K562 (cell line): ENCODE results near the gene PCDHGC4. TPM values are rescaled to one million over a fixed set of nuclear protein-coding genes. Genes with fewer than 3 reads are reported as not detected.

ENCODE experiments used
- ATAC-seq: fragments of 200-7000 bp; cut with Tn5 transposase; 3 replicates; pipeline ENCODE4 v1.9.1; 2020; ENCODE audit warnings: moderate library complexity
- BruUV-seq: library from RNA; stranded (reverse); fragments of 400-500 nt; replicated peaks from 2 replicates; lab custom pipeline; 2021; lab: Mats Ljungman, UMichigan
- CTCF ChIA-PET: fragments of 300-600 bp; formaldehyde crosslinking; extraction: SDS; loops from one replicate; lab custom pipeline; 2021; ENCODE audit warnings: low intra/inter-chr PET ratio; lab: Yijun Ruan, JAX
- POLR2A ChIA-PET: fragments of 300-600, 350-650 bp; sonication (Branson Sonifier 250); formaldehyde crosslinking; extraction: SDS; loops from one replicate; lab custom pipeline; 2021; ENCODE audit warnings: antibody characterized with exemption, inconsistent platforms; lab: Yijun Ruan, JAX
- DNase-seq, 4 experiments: peaks; one replicate each; pipeline versions ENCODE4 v3.0.0 to v3.0.0-alpha.2; 2011 to 2018; ENCODE audit warnings: low spot score in 3 of 4, mixed read lengths in 3 of 4; ENCODE audit errors: extremely low read depth in 1 of 4
- FAIRE-seq: peaks from 2 replicates; lab custom pipeline; 2011; peaks lifted over from hg19 to GRCh38; lab: Jason Lieb, UNC
- H2AFZ ChIP-seq: 2 replicates; pipeline ENCODE4 v1.6.0; 2011; ENCODE audit warnings: low read depth, low read length, control low read depth, inconsistent platforms
- H3K27ac ChIP-seq: fragments of 200-600 bp; 3 replicates; pipeline ENCODE4 v1.8.0; 2011; ENCODE audit warnings: low read depth, mild to moderate bottlenecking, control low read depth, inconsistent platforms, low read length, moderate library complexity, mixed read lengths; ENCODE audit errors: extremely low read depth
- H3K27me3 ChIP-seq, 2 experiments: fragments of 300-600 bp in 1 of 2; 2 replicates in 1 of 2; 3 replicates in 1 of 2; pipeline versions ENCODE4 v1.6.0 to v1.8.0; 2011; ENCODE audit warnings: inconsistent platforms in 2 of 2, low read length in 2 of 2, mild to moderate bottlenecking in 1 of 2, mixed read lengths in 1 of 2, moderate library complexity in 1 of 2; ENCODE audit not compliant: control insufficient read depth in 2 of 2, insufficient read depth in 2 of 2
- H3K36me3 ChIP-seq: fragments of 300-600 bp; 3 replicates; pipeline ENCODE4 v1.8.0; 2011; ENCODE audit warnings: mild to moderate bottlenecking, low read length, inconsistent platforms; ENCODE audit not compliant: control insufficient read depth, insufficient read depth
- H3K4me1 ChIP-seq, 2 experiments: fragments of 200-600 bp in 1 of 2; replicated peaks in 1 of 2; 2 replicates in 1 of 2; 3 replicates in 1 of 2; pipeline versions ENCODE4 v1.5.1 to v1.8.0; 2011; ENCODE audit warnings: inconsistent platforms in 2 of 2, low read length in 2 of 2, mild to moderate bottlenecking in 1 of 2, mixed read lengths in 1 of 2, moderate library complexity in 1 of 2; ENCODE audit not compliant: control insufficient read depth in 2 of 2, insufficient read depth in 2 of 2
- H3K4me2 ChIP-seq: 2 replicates; pipeline ENCODE4 v1.6.1; 2011; ENCODE audit warnings: low read length, control low read depth, inconsistent platforms, mixed read lengths; ENCODE audit not compliant: insufficient read depth
- H3K4me3 ChIP-seq: fragments of 200-600 bp; sonication (generic), shearing (Covaris generic); 2 replicates; pipeline ENCODE4 v1.5.1; 2016; ENCODE audit warnings: control low read depth, inconsistent platforms
- H3K79me2 ChIP-seq: fragments of 200-600 bp; 3 replicates; pipeline ENCODE4 v1.8.0; 2011; ENCODE audit warnings: low read length, inconsistent platforms; ENCODE audit not compliant: control insufficient read depth, insufficient read depth
- H3K9ac ChIP-seq, 2 experiments: 2 replicates each; pipeline versions ENCODE4 v1.6.0 to v1.6.1; 2011; ENCODE audit warnings: low read depth in 2 of 2, low read length in 2 of 2, control low read depth in 1 of 2, inconsistent platforms in 1 of 2, mild to moderate bottlenecking in 1 of 2, mixed read lengths in 1 of 2; ENCODE audit not compliant: insufficient read depth in 1 of 2
- H3K9me1 ChIP-seq: one replicate; pipeline ENCODE4 v1.6.0; 2011; ENCODE audit warnings: inconsistent platforms, mild to moderate bottlenecking, low read length, moderate library complexity; ENCODE audit not compliant: control insufficient read depth, insufficient read depth
- H3K9me3 ChIP-seq: replicated peaks from 2 replicates; pipeline ENCODE4 v1.5.1; 2011; ENCODE audit warnings: low read depth, low read length, inconsistent platforms; ENCODE audit not compliant: control insufficient read depth, insufficient read depth
- H4K20me1 ChIP-seq: replicated peaks from 2 replicates; pipeline ENCODE4 v1.6.1; 2011; ENCODE audit warnings: low read length, inconsistent platforms, mixed read lengths; ENCODE audit not compliant: control insufficient read depth, insufficient read depth
- CCNT2 ChIP-seq: IDR thresholded peaks from 2 replicates; pipeline ENCODE4 v1.6.1; 2011; ENCODE audit warnings: borderline replicate concordance, low read depth, mild to moderate bottlenecking, moderate library complexity, mixed read lengths, low read length; ENCODE audit not compliant: insufficient read length; ENCODE audit errors: extremely low read depth
- HDGF ChIP-seq: fragments of 450-650 bp; IDR thresholded peaks from 2 replicates; pipeline ENCODE4 v1.6.1; 2016
- MAZ ChIP-seq, 2 experiments: fragments of 450-650 bp in 1 of 2; sonication (generic) in 1 of 2; formaldehyde crosslinking; IDR thresholded peaks in 1 of 2; conservative IDR thresholded peaks in 1 of 2; 2 replicates each; pipeline versions ENCODE4 v1.4.0 to v1.5.0; 2020; ENCODE audit warnings: mild to moderate bottlenecking in 1 of 2, missing genetic modification reagents in 1 of 2
- PML ChIP-seq: IDR thresholded peaks from 2 replicates; pipeline ENCODE4 v1.6.1; 2012; ENCODE audit warnings: low read length, inconsistent platforms
- SIRT6 ChIP-seq: IDR thresholded peaks from one replicate; pipeline ENCODE4 v1.6.1; 2012; ENCODE audit warnings: low read depth, mild to moderate bottlenecking, control low read depth, inconsistent platforms, low read length, moderate library complexity
- TAF15 ChIP-seq: fragments of 200-400 bp; formaldehyde crosslinking; IDR thresholded peaks from 2 replicates; pipeline ENCODE4 v1.6.1; 2017; ENCODE audit warnings: mild to moderate bottlenecking, low read depth, low read length, moderate library complexity
- ZNF449 ChIP-seq: fragments of 250-450 bp; sonication (Bioruptor Pico); IDR thresholded peaks from 2 replicates; pipeline ENCODE4 v1.8.0; 2022; ENCODE audit warnings: moderate library complexity, mild to moderate bottlenecking, inconsistent platforms
- ZNF79 ChIP-seq: fragments of 250-450 bp; sonication (Bioruptor Pico); IDR thresholded peaks from 2 replicates; pipeline ENCODE4 v1.4.0; 2020; ENCODE audit warnings: low read depth, mild to moderate bottlenecking, moderate library complexity
- WGBS: fragments of 100-300 bp; shearing (Covaris generic); methylation state at CpG from one replicate; pipeline ENCODE4 v1.1.6; 2016; ENCODE audit warnings: low coverage, mixed read lengths; ENCODE audit not compliant: insufficient coverage; ENCODE audit errors: missing lambda C conversion rate; 5-methylcytosine and 5-hydroxymethylcytosine counted together
- in situ Hi-C: fragments of 300-500 bp; cut with MboI; formaldehyde crosslinking; loops from 4 replicates; pipeline ENCODE4 v1.15.0; 2018; ENCODE audit warnings: inconsistent platforms, mixed read lengths
- intact Hi-C: fragments of 100-400 bp; cut with micrococcal nuclease; formaldehyde crosslinking; loops from 2 replicates; pipeline ENCODE4 v1.14.2; 2022
- polyA plus RNA-seq, 8 experiments: library from polyadenylated mRNA; depleted of rRNA in 4 of 8; stranded (reverse) in 5 of 8; unstranded in 3 of 8; fragments of >200 nt; fragmentation: Nextera tagmentation in 2 of 8; fragmentation: Illumina TruSeq in 1 of 8; extraction: Ambion mirVana in 2 of 8; extraction: Trizol in 1 of 8; gene quantifications; 2 replicates each; pipeline versions ENCODE4 v1.2.1 to v1.2.3, GENCODE V29; 2011 to 2014; ENCODE audit warnings: inconsistent platforms in 1 of 8, missing spikeins in 1 of 8
- total RNA-seq, 7 experiments: library from RNA; depleted of rRNA in 6 of 7; stranded (reverse); fragments of >200 nt in 6 of 7; fragmentation: Illumina TruSeq in 2 of 7; extraction: Trizol in 2 of 7; gene quantifications; 2 replicates each; pipeline versions ENCODE4 v1.2.1 to v1.2.3, GENCODE V29; 2011 to 2021; ENCODE audit warnings: low replicate concordance in 1 of 7
- TF ChIP-seq, protein P1 (sequence below): IDR thresholded peaks from 3 replicates; pipeline ENCODE4 v1.6.1; 2011; ENCODE audit warnings: borderline replicate concordance, mild to moderate bottlenecking, moderate library complexity; ENCODE audit not compliant: insufficient read length; ENCODE audit errors: extremely low read depth

PCDHGC4 gene
- total and polyA plus RNA-seq, 9 of the 15 experiments (the other 6 are each of a cell fraction or from before 2014, with no cell fraction given) = 0.05 TPM; not detected in 8

DNA sequence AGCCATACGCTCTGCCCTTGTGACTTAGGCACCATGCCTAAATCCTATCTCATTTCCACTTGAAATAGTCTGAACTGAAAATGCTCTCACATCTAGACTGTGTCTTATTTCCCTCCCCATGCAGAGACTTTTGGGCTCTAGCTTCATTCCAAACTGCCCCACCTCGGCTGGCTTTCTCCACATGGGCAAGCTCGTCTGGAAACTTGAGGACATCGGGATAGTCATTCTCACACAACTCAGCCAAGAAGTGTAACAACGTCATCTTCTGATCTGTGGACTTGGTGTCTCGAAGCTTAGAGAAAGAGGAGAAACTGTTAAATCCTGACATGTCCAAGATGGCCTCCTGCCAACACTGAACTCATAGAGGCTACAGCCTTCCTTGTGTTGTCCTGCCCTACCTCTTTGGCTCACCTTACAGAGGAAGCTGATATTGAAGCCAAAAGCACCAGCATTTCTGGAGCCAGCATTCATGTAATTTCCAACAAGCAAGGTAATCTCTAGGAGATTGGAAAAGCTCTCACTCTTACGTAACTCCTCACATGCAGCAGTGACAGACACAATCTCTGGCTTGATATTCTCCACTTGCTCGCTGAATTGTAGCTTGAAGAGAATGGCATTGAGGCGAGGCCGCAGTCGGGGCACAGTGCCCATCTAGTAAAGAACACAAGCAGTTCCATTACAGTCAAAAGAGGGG is 43.6 kb downstream of the PCDHGC4 start:
- POLR2A ChIA-PET = no interaction called here
- CTCF ChIA-PET = no interaction called here
- DNase-seq (no peak), FAIRE-seq (no peak), ATAC-seq (no peak)
- Histone ChIP-seq H3K79me2 (no peaks in the 10 kb centered on the region), H3K4me2 (no peak overlapping the region), H3K9me1 (no peaks in the 10 kb centered on the region), H3K9ac (no peak overlapping the region), H3K36me3 (peaks cover 99% of the 10 kb centered on the region), H4K20me1 (no peaks in the 10 kb centered on the region; the same call in 1 of the 2 replicates), H2AFZ (no peak overlapping the region), H3K4me1 (peaks cover 0 to 2% of the 10 kb centered on the region in 2 experiments; a peak in 1 of 5 replicates), H3K27me3 (no peaks in the 10 kb centered on the region), H3K9me3 (no peaks in the 10 kb centered on the region), H3K27ac (no peak overlapping the region), H3K4me3 (no peak overlapping the region)
- BruUV-seq = TSS peak; percentile 9
- intact Hi-C loops = no loop called here
- WGBS = 92% methylated on average over 11 of the region's 11 CpGs
- TF ChIP-seq SIRT6 (no peak), PML (no peak), CCNT2 (no peak), HDGF (no peak), ZNF79 (CRISPR knock-in tag) (no peak), MAZ (CRISPR knock-in tag; conservative IDR thresholded peaks at IDR 0.05 in 1 of 2, IDR thresholded peaks at IDR 0.05 in 1 of 2) (no peak), TAF15 (no peak), ZNF449 (no peak)
- TF ChIP-seq, protein P1, sequence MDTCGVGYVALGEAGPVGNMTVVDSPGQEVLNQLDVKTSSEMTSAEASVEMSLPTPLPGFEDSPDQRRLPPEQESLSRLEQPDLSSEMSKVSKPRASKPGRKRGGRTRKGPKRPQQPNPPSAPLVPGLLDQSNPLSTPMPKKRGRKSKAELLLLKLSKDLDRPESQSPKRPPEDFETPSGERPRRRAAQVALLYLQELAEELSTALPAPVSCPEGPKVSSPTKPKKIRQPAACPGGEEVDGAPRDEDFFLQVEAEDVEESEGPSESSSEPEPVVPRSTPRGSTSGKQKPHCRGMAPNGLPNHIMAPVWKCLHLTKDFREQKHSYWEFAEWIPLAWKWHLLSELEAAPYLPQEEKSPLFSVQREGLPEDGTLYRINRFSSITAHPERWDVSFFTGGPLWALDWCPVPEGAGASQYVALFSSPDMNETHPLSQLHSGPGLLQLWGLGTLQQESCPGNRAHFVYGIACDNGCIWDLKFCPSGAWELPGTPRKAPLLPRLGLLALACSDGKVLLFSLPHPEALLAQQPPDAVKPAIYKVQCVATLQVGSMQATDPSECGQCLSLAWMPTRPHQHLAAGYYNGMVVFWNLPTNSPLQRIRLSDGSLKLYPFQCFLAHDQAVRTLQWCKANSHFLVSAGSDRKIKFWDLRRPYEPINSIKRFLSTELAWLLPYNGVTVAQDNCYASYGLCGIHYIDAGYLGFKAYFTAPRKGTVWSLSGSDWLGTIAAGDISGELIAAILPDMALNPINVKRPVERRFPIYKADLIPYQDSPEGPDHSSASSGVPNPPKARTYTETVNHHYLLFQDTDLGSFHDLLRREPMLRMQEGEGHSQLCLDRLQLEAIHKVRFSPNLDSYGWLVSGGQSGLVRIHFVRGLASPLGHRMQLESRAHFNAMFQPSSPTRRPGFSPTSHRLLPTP = no peak
- in situ Hi-C loops = no loop called here
